Muscle of back (tissue), 13 donors: Measurements from ENCODE around the gene HSF5. TPM values are rescaled to one million over a fixed set of nuclear protein-coding genes. Genes with fewer than 3 reads are reported as not detected.

Experiments used
- DNase-seq, 3 donors: peaks; one replicate each; pipeline versions ENCODE4 v3.0.0 to v3.0.0-alpha.2; 2013
- long read RNA-seq, 9 donors: transcript quantifications; one replicate each; lab custom pipeline, GENCODE V29; 2026
- polyA plus RNA-seq, 10 donors: library from polyadenylated mRNA; unstranded; fragments of 120-200 nt; gene quantifications; one replicate each; pipeline ENCODE4 v1.2.1, GENCODE V29; 2013; ENCODE audit not compliant: insufficient read length in 10 of 10

HSF5 gene
- under 1 TPM; 0.05 to 0.25 (median 0.14) TPM for polyA plus RNA-seq
- long read RNA-seq, donor 1 = 0 reads
- long read RNA-seq, donor 2 = 0 reads
- long read RNA-seq, donor 3 = 0 reads
- long read RNA-seq, donor 4 = 0 reads
- long read RNA-seq, donor 5 = 0 reads
- long read RNA-seq, donor 6 = 0 reads
- long read RNA-seq, donor 7 = 0 reads
- long read RNA-seq, donor 8 = 0 reads
- long read RNA-seq, donor 9 = 0 reads

DNA sequence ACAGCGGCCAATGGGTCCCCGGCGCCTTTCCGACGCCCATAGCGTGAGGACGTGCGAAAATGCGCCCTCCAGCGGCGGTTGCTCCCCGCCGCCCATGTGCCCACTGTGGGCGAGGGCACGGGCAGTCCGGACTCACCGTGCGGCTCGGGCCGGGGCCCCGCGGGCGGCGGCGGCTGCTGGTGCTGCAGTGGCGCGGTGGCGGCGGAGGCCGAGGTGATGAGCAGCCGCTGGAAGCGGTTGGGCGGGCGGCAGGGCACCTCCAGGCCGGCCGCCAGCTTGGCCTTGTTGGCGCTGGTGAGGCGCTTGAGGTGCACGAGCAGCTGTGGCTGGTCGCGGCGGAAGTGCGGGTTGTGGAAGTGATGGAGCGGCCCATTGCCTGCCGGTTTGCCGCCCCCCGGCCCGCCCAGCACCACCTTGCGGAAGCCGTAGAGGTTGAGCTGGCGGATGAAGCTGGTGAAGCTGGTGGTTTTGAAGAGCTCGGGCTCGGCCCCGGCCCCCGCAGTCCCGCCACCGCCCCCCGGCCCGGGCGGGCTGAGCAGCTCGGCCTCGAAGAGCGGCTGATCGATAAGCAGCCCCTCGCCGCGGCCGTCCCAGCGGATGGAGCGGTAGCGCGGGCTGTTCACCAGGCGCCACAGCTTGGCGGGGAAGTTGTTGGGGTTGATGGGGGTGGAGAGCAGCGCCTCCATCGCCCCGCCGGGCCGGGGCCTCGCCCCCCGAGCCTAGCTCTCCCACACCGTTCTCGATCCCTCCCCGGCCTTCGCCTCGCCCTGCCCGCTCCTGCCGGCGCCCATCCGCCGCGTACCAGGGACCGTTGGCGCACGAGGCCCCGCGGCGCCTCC, at the start of gene HSF5:
Gene HSF5, minus strand, starts transcription at position 820 of the 839 bp plus-strand sequence. Its CDS starts 134 bp downstream, at position 686.
- DNase-seq = peak in 2 of 3 donors; percentile 8 to 49

GRCh38 chr17:58537266-58537665, 49.1 kb upstream of the HSF5 start:
- no peak for DNase-seq

- no peak for DNase-seq
These were observed 48.3 kb upstream of the HSF5 start for GRCh38 chr17:58536542-58536941.

DNA sequence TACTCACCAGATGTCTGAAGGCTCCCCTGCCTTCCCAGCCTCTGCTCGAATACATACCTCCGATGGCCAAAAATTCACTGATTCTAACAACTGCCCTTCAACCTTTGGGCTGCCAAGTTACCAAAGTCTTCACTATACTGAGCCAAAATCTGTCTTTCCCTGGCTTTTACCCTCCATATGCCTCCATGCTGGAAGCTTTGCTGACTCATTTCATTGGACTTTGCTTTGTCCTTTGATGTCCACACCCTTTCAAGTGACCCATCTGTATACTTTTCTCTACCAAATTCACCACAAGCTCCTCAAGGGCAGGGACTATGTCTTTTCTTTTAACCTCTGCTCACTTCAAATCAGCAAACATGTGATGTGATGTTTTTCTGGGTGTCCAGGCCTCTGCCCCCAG, 47.2 kb upstream of the HSF5 start:
- DNase-seq = no peak

DNA sequence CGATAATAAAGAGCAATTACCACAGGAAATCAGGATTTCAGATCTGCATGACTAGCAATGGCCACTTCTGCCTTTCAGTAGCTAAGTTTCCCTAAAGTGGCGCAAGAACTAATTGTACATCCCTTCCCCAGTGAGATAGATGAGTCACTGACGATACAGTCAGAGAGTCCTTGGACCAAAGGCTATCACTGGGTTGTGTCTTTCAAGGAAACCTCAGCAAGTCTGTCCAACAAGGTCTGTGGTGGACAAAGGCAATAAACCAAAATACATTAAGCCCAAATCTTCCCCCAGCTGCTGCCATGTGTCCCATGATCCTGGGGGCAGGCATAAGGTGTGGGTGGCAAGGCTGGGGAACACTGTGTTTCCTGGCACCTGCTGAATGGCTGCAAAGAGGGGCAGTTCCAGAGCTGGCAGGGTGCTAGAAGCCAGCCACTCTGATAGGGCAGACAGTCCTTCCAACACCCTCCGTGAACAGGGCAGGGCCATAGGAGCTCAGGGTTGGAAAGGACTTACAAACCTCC, 46.8 kb upstream of the HSF5 start:
- DNase-seq = no peak

- DNase-seq = no peak
These were observed 46.1 kb upstream of the HSF5 start for GRCh38 chr17:58534331-58534730.

DNA sequence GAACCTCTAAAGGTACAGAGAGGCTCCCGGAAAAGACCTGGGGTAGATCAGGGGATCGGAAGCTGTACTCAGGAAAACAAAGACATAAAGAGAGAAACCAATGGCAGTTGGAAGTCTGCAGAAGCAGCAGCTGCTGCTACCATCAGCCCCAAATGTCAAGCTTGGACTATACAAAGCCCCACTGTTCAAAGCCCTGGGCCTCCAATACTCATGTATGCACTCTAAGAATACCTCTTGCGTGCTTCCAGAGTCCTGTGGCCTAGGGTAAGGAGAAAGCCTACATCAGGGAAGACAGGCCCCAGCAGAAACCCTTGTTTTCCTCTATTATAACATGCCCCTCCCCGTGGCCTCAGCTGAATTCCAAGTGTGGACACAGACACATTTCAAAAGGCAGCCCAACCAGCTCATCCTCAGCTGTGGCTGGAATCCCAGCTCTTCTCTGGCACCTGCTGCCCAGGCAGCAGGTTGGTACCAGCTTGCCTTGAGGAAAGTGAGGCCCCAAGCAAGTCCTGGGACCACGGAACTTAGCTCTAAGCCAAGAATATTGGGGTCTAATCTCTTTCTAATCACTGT, 45.5 kb upstream of the HSF5 start:
- no peak for DNase-seq

- DNase-seq = no peak
These were observed 44.3 kb upstream of the HSF5 start for GRCh38 chr17:58532555-58532951.

DNA sequence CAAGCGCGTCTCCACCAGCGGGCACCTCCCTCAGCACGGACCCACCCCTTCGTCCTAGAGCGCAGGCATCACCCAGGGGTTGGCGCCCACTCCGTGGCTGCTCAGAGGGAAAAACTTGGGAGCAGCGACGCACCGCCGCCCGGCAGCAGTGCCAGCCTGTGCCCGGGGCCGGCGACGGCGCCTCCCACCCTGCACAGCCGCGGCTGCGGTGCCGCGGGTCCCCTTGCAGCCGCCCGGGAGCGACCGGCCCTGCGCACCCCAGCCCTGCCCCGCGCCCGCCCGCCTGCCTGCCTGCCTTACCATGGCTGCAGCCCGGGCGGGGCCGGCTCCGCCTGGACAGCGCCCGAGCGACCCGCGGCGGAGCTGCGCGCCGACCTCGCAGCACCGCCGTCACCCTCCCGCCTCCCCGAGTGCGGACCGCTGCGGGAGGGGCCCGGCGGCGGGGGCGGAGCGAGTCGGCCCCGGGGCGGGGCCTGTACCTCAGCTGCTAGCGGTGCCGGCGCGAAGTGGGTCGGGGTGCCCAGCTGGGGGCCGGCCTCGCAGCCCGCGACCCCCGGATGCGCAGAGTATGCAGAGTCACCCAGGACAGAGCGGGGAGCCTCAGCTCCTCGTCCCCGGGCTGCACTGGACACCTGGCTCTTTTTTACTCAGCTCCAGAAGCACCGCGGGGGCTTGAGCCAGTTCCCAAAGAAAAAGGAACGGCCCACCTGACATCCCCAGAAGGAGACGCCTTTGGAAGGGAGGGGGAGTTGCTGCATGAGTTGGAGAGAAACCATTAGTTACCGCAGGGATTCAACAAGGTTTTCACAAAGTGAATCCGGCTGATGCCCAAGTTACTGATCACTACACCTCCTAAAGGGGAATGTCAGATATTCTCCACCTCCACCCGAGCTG, 43.7 kb upstream of the HSF5 start:
- peak in 2 of 3 donors; percentile 54 to 60 for DNase-seq

- no peak for DNase-seq
These were observed 42.9 kb upstream of the HSF5 start for GRCh38 chr17:58531122-58531521.

DNA sequence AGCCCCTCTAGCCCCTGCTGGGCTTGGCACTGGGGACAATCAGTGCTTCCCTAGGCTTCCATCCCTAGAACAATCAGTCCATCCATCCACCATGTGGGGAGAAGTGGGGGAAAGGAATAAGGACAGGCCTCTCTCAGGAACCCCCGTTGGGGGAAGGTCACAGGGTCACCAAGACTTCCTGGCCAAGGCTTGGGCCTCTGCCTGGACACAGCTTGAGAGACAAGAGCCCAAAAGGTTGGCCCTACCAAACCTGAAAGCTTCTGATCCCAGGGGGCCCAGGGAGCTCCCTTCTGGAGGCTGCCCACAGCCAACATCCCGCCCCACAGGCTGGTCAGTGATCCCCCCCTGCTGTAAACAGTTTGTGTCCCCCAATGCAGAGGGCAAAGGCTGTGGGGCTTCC, 42.4 kb upstream of the HSF5 start:
- DNase-seq = no peak

- no peak for DNase-seq
These were observed 41.1 kb upstream of the HSF5 start for GRCh38 chr17:58529275-58529674.

DNA sequence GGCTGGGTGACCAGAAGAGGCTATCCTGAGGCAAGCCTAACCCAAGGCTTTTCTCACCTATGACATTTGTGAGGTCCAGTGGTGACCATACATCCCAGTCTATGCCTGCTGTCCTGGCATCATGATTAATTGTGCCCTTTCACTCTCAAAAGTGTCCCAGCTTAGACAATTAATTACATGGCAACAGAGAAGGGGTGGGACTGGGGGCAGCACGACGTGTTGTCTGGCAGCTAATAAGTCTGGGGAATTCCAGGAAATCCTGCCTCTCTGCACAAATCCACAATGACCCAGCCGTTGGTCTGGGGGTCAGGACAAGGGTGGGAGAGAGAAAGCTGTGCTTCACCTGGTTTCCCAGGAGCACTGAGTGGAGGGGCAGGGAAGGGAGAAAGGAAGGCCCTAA, 40.2 kb upstream of the HSF5 start:
- DNase-seq = no peak

DNA sequence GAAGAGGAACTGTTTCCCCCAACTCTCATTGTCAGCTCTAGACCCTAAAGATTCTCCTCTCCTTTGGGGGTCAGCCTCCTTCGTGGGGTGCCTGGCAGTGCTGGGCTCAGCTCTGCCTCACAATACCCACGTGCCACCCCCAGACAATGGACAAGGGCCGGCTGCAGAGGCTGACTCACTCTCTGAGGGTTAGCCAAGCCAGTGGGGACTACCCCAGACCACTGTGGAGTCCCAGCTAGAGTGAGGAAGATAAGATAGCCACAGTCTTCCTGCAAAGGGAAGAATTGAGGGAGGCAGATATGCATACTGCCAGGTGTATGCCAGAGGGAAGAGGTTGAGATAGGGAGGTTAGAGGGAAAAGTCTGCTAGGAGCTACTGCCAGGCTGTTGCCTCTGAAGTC, 39.7 kb upstream of the HSF5 start:
- DNase-seq = no peak

GRCh38 chr17:58527306-58527705, 39.1 kb upstream of the HSF5 start:
- no peak for DNase-seq

GRCh38 chr17:58525239-58525638, 37.0 kb upstream of the HSF5 start:
- DNase-seq = peak; percentile 42 to 92 (median 69)

DNA sequence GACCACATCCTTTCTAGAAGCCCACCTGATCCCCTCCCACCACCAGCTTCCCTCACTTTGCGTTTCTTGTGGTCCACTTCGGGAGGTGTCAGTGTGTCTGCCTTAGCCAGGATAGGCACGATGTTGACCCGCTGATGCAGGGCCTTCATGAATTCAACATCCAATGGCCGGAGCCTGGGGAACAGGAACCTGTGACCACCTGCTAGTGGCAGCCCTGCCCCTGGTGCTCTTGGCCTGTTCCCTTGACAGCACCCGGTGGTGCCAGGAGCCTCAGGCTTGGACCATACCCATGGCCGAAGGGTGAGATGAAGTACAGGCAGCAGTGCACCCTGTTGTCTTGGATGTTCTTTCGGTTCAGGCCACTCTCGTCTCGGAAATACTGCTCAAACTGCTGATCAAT, 33.5 kb upstream of the HSF5 start:
- DNase-seq = no peak

DNA sequence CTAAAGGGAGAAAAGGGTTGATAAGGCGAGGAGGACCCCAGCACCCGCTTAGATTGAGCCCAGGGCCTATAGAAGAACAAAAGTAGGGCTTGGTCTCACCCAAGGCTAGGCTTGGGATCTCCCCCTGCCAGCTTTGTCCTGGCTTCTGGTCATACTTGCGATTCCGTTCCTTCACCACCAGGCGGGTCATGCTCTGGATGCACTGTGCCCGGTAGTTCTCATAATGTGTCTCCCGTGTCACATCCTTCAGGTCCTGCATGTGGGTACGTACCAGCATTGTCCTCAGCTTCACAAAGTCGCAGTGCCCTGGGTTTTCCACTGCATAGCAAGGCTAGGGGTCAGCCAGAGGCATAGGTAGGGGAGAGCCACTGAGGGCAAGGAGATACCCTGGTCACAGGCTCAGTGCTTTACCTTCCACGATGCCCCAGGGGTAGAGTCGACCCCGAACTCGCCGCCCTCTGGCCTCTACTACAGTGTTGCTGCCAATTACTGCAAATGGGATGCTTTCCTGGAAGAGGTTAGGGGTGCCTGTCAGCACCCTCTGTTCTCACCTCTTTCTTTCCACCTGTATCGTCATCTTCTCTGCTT, 32.7 kb upstream of the HSF5 start:
- DNase-seq = no peak

DNA sequence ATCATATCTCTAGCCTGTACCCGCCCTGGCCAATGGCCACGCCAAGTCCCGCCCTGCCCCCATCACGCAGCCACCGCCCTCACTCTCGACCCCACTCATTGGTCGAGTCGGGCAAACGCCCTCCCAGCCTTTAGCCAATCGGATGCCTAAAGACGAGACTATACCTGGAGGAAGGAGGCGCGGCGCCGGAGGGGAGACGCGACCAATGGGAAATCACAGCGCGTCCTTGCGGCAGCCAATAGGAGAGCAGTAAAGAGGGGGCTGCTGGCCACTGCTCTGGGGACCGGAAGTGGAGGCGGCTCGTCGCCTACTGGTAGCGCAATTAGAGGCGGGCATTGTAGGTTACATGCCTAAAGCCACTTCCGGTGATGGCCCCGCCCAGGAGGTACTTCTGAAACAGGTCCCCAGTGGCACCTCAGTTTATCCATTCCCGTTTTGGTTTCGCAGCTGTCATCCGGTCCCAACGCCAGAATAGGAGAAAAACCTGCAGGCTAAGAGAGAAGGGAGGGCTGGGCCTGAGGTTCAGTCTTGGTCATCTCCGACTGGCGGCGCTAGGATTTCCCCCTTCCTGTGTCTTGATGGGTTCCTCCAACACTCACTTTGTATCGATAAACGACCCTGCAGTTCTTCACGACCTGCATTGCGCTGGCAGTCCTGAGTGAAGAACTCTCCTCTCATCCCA, 29.9 kb upstream of the HSF5 start:
- peak; percentile 99 to 100 (median 100) for DNase-seq

GRCh38 chr17:58517378-58517927, 29.2 kb upstream of the HSF5 start:
- no peak for DNase-seq
